ENCODE measurements around the gene SOX5. TPM values are rescaled to one million over a fixed set of nuclear protein-coding genes. Genes with fewer than 3 reads are reported as not detected.

The SOX5 gene
- total and polyA plus RNA-seq, 11 donors = 0.49 to 4.9 (median 2.5) TPM

DNA sequence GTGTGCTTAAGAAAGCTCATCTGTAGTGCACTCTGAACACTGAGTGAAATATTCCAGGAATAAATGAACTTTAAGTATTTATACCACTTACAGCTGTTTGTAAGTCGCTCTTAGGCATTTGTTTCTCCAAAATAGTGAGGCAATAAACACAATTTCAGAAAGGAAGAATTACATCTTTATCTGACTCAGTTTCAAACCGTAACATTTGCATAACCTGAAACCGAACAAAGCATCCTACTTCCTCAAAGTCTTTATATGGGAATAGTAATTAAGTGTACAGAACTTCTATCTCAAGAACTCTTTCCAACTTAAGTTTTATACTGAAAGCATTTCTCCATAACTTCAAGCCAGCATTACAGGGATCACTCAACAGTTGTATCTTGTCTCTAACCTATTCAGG, 58.4 kb downstream of the SOX5 start:
- DNase-seq = no peak
- H3K36me3 ChIP-seq = peaks cover 0 to 4% (median 0%) of the 10 kb centered on the region in 9 donors
- intact Hi-C loops (cut with DNase I) = no loop called here
- H3K27ac ChIP-seq = no peak overlapping the region
- no peaks in the 10 kb centered on the region for H3K4me1 ChIP-seq
- whole genome bisulfite sequencing, 4 donors = 87 to 94% (median 92%) methylated on average over 3 of the region's 3 CpGs
- TF ChIP-seq POLR2A (IDR thresholded peaks at IDR 0.05) = no peak
- TF ChIP-seq, protein P1, sequence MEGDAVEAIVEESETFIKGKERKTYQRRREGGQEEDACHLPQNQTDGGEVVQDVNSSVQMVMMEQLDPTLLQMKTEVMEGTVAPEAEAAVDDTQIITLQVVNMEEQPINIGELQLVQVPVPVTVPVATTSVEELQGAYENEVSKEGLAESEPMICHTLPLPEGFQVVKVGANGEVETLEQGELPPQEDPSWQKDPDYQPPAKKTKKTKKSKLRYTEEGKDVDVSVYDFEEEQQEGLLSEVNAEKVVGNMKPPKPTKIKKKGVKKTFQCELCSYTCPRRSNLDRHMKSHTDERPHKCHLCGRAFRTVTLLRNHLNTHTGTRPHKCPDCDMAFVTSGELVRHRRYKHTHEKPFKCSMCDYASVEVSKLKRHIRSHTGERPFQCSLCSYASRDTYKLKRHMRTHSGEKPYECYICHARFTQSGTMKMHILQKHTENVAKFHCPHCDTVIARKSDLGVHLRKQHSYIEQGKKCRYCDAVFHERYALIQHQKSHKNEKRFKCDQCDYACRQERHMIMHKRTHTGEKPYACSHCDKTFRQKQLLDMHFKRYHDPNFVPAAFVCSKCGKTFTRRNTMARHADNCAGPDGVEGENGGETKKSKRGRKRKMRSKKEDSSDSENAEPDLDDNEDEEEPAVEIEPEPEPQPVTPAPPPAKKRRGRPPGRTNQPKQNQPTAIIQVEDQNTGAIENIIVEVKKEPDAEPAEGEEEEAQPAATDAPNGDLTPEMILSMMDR (IDR thresholded peaks at IDR 0.05) = no peak
- H3K27me3 ChIP-seq = no peaks in the 10 kb centered on the region
- H3K9me3 ChIP-seq = no peaks in the 10 kb centered on the region
- ATAC-seq = no peak
- no peak overlapping the region for H3K4me3 ChIP-seq

- peaks cover 0 to 4% (median 0%) of the 10 kb centered on the region in 9 donors for H3K36me3 ChIP-seq
- DNase-seq = no peak
- intact Hi-C loops (cut with DNase I) = no loop called here
Measured at GRCh38 chr12:23889069-23889440, 60.4 kb downstream of the SOX5 start.

GRCh38 chr12:23888396-23889068, 60.9 kb downstream of the SOX5 start:
- H3K4me3 ChIP-seq = no peak overlapping the region
- no peaks in the 10 kb centered on the region for H3K9me3 ChIP-seq
- ATAC-seq = no peak
- no peak for DNase-seq
- intact Hi-C loops (cut with DNase I) = no loop called here
- H3K27me3 ChIP-seq = no peaks in the 10 kb centered on the region
- WGBS, 4 donors = 68 to 75% (median 72%) methylated on average over 5 of the region's 5 CpGs
- no peaks in the 10 kb centered on the region for H3K4me1 ChIP-seq
- H3K36me3 ChIP-seq = no peaks in the 10 kb centered on the region
- TF ChIP-seq, protein P1 (IDR thresholded peaks at IDR 0.05) = no peak
- no peak for TF ChIP-seq POLR2A (IDR thresholded peaks at IDR 0.05)
- H3K27ac ChIP-seq = no peak overlapping the region

More at GRCh38 chr12:23889069-23889440, 60.4 kb downstream of the SOX5 start:
- Histone ChIP-seq H3K4me3 (no peak overlapping the region), H3K4me1 (no peaks in the 10 kb centered on the region), H3K27me3 (no peaks in the 10 kb centered on the region), H3K27ac (no peak overlapping the region), H3K9me3 (no peaks in the 10 kb centered on the region)
- TF ChIP-seq, protein P1 (IDR thresholded peaks at IDR 0.05) = no peak
- TF ChIP-seq POLR2A (IDR thresholded peaks at IDR 0.05) = no peak
- 81 to 86% (median 83%) methylated on average over 4 of the region's 4 CpGs for WGBS, 4 donors
- no peak for ATAC-seq

DNA sequence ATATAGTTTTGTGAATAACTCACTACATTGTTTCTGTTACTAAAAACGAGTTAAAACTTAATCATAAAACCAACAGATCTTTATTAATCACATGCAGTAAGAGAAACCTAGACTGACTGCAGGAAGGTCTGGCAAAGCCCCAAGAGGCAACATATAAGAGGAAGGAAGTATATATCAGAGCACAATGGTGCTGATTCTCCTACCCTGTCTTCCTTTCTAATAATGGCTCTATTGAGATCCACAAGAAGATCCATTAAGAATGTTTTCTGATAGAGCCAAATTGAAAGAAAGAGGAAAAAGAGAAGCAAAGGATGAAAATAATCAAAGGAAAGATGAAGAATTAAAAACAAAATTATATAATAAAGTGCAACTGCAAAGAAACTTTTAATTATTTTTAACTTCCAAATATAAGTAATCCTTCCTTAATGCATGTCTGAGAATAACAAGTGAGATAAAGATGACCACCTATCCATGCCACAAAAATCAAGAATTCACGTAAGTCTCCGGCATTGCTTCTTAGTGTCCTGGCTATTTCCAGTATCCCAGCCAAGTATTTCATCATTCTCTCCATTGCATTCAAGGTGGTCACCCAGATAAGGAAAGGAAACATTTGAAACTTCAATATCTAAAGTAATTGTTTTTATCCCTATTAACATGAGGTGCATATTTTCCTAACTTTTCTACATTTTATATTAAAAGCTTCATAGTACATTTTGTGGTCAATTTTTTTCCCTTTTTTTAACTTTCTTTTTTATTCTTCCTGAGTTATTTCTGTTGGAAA, 62.2 kb downstream of the SOX5 start:
- Histone ChIP-seq H3K4me3 (peak overlapping the region in 1 of 12 donors; percentile 6), H3K27me3 (no peaks in the 10 kb centered on the region), H3K4me1 (no peaks in the 10 kb centered on the region), H3K9me3 (no peaks in the 10 kb centered on the region), H3K27ac (no peak overlapping the region), H3K36me3 (no peaks in the 10 kb centered on the region)
- WGBS, 4 donors = 41 to 57% (median 45%) methylated on average over 3 of the region's 3 CpGs
- DNase-seq (no peak), ATAC-seq (no peak)
- intact Hi-C loops (cut with DNase I) = no loop called here
- TF ChIP-seq, protein P1 (IDR thresholded peaks at IDR 0.05) = no peak
- TF ChIP-seq POLR2A (IDR thresholded peaks at IDR 0.05) = no peak

Data from heart left ventricle (tissue), 16 donors.